HG03439 (cell line): ENCODE results near the gene SSX2IP.

ENCODE experiments used
- ATAC-seq: cut with Tn5 transposase; IDR thresholded peaks from one replicate; pipeline ENCODE4 v1.9.1; 2021; ENCODE audit warnings: mild to moderate bottlenecking, moderate library complexity; ENCODE audit not compliant: unreplicated experiment

The SSX2IP gene

DNA sequence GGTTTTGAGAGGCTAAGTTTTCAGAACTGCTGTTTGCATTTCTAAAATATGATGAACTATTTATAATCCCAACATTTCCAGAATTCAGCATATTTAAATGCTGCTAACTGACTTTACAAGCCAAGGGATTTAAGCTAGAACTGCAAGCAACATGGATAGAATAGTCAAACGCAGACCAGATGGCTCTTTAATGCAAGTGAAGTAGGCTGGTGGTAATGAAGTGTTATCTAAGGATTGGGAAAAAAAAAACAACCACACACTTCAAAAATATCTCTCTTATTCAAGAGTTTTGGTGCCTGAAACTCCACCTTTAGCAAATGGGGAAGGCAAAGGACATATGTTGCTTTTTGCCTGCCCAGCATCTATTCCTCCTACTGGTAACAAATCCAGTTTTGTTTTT, 20.9 kb upstream of the SSX2IP start:
- no peak for ATAC-seq

DNA sequence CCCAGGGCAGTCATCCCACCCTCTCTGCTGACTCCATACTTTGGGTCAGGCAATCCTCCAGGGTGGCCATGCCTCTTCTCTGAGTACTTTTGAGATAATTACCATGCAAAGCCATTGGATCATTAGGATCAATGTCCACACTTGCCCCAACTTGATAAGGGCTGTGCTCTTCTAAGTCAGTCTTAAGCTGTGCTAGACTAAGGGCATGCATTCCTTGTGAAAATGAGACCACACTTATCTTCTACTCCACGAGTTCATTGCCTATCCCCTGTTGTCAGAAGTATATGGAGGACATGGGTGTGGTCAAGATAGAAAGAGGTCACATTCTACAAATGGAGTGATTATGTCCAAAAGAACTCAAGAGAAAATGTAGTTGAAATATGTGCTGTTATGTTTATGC, 18.9 kb upstream of the SSX2IP start:
- no peak for ATAC-seq

DNA sequence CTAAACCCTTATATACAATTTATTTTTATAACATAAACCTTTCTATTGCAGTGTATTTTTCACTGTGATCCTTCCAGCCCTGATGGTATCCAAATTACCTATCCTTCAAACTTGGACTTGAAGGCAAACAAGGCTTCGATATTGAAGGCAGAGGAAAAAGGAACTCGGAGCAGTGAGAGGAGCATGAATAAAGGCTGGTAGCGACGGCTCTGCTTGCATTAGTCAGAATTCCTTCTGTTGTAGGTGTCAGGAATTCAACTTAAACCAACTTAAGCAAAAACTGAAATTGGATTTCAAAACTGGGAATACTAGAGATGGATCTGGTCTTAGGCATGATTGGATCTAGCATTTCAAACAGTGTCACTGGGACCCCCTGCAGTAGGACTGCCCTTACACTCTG, 17.8 kb upstream of the SSX2IP start:
- ATAC-seq, result no peak

DNA sequence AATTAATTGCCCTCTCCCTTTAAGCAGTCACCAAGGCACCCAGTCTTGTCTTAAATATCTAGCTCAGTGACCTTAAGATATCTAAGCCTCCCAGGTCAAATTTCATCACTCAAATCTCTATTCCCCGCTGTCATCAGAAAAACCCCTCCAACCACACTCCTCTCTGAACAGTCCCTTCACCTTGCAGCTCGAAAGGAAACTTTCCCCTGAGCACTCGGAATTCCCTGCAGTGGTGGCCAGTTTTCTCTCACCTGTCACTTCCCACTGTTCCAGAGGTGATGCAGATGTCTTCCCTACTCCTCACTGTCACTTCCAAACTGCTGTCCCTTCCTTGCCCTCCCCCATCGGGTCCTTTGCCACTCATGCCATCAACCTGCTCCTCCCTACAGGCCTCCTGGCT, 15.3 kb upstream of the SSX2IP start:
- ATAC-seq, result no peak

DNA sequence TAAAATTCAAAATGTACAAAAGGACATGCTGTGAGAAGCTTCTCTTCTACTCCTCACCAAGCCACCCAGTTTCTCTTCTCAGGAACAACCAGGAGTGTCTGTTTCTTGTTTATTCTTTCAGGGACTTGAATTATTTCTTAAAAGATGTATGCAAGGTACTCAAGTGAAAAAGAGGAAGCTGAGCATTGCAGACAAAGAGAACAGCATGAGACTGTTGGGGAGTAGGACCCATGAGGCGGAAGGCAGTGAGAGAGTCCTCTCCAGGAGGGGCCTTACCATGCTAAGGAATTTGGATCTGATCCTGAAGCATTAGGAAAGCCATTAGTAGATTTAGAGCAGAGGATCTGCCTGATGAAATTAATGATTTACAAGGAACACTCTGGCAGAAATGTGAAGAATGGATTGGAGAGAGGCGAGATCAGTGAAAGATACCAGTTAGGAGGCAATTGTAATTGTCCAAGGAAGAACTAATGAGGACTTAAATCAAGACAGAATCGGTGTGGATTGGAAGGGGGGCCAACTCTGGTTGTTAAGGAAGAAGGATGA, 14.7 kb upstream of the SSX2IP start:
- no peak for ATAC-seq

DNA sequence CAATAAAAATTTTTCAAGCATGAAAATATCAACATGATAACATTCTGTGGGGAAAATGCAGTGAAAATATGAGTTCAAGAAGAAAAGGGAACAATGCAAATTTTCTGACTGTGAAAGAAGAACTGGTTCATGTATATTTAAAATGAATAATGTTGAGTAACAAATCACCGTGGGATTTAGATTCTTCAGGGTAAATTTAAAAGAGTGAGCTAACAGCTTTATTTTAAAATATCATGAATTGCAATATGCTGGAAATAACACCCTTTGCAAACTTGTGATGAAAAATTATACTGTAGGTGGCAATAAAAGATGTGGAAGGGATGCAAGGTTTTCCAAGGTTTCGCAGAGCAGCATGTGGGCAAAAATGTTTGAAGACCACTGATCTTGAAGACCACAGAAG, 13.2 kb upstream of the SSX2IP start:
- no peak for ATAC-seq

DNA sequence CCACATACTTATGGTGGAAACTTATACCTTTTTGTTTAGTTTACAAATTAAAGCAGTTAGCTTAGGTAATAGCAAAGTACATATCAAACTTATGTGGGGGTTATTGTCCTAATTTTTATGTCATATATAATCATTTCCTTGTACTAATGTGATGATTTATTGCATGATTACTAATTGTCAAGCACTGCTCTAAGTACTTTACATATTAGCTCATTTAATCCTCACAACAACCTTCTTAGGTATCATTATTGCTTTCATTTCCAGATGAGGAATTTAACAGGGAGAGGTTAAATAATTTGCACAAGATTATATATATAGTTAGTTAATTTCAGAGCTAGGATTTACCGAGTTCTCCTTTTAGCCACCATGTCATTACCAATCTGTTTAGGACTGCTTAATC, 11.9 kb upstream of the SSX2IP start:
- ATAC-seq, result no peak

DNA sequence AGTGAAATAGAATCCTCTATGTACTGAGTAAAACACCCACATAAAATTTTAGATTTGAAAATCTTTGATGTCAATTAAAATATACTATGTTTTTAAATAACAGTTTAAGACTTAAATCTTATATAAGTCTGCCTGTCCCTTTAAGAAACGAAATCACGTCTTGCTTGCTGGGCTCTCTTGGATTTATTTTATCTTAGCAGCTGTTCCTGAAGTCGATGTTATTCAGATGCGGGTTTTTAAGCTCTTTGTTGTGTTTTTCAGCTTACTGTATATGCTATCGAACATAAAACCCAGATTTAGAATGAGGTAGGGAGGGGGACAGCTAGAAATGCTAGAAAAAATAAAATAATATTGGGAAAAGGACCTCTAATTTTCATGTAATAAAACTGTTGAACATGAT, 11.1 kb upstream of the SSX2IP start:
- ATAC-seq, result no peak

DNA sequence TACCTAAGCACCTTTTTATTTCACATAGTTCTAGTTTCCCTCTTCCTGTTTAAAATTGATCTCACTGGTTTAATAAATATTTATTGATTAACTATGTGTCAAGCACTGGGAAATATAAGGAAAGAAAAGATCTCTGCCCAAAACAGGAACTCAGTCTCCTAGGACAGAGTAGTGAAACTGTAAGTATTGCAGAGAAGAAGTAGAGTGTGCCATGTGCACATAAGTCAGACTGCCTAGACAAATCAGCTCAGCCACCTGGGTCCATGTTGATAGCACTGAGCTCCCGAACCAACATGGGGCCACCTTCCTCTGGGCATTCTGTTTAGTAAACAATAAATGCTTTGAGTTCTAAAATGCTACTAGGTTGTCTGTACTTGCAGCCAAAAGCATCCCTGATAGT, 9.8 kb upstream of the SSX2IP start:
- peak; percentile 66 for ATAC-seq

DNA sequence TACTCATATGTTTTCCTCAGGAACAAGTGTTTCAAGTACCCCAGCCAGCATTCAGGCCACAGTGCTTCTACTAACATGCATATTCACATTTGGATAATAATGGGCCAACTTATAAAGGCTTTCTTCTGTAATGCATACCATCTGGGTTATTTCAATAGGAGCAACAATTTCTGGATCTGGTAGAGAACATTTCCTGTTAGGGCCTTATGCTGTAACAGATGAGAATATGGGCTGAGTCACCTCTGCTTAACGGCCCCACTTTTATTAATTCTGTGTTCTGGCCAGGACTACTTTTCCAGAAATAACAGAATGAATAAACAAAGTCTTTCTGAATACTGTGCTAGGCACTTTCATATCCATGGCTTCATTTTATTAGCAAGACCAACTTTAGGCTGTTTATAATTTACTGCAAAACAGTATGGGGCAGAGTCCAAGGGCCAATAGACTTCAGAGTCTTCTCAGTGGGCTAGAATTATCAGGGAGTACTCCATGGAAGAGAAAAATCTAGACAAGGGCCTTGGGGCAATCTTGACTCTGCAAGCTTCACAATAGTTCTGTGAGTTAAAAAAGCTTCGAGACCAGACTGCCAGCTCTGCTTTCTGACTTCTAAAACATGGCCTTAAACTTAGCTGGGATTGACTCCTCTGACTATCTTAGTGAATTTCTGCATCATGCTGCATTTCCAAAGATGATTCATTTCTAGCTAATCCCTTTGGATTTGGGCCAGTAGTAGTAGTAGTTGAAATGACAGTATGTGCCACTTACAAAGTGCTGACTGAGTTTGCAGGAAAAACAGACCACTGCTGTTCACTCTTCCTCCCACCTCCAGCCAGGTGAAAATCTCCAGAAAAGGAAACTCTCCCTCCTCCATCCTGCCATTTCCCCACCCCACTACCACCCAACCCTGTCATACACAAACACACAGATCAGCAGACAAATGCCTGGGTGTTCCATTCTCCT, 8.2 kb upstream of the SSX2IP start:
- ATAC-seq, result no peak

DNA sequence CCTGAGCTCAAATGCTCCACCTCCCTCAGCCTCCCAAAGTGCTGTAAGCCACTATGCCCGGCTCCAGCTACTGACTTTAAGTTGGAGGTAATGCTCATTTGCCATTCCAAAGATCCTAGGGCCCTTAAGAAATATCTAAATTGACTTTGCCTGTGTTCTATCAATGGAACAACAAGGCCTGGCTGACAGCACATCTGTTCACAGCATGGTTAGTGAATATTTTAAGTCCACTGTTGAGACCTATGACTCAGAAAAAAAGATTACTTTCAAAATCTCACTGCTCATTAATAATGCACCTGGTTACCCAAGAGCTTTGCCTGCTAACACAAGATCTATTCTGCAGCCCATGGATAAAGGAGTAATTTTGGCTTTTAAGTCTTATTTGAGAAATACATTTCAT, 3.5 kb upstream of the SSX2IP start:
- no peak for ATAC-seq

DNA sequence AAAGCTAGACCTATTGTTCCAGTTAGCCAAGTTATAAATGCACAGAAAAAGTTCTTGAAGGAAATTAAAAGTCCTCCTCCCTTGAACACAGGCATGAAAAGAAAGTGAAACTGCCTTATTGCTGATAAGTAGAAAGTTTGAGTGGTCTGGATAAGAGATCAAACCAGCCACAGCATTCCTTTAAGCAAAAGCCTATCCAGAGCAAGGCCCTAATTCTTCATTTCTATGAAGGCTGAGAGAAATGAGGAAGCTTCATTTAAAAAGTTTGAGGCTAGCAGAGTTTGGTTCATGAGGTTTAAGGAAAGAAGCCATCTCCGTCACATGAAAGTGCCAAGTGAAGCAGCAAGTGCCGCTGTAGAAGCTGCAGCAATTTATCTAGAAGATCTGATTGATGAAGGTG, 2.7 kb upstream of the SSX2IP start:
- ATAC-seq, result no peak

DNA sequence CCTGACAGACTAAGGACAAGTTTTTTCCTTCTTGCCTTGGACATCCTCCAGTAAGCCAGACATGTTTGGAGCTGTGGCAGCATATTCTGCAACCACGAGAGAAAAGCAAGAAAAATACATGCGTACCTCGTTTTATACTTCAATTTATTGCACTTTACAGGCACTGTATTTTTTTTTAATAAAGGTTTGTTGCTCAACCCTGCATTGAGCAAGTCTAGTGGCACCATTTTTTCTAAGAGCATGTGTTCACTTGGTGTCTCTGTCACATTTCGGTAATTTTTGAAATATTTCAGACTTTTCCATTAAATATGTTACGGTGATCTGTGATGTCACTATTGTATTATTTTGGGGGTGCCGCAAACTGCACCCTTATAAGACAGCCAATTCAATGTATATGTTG, 2.1 kb upstream of the SSX2IP start:
- ATAC-seq, result no peak

DNA sequence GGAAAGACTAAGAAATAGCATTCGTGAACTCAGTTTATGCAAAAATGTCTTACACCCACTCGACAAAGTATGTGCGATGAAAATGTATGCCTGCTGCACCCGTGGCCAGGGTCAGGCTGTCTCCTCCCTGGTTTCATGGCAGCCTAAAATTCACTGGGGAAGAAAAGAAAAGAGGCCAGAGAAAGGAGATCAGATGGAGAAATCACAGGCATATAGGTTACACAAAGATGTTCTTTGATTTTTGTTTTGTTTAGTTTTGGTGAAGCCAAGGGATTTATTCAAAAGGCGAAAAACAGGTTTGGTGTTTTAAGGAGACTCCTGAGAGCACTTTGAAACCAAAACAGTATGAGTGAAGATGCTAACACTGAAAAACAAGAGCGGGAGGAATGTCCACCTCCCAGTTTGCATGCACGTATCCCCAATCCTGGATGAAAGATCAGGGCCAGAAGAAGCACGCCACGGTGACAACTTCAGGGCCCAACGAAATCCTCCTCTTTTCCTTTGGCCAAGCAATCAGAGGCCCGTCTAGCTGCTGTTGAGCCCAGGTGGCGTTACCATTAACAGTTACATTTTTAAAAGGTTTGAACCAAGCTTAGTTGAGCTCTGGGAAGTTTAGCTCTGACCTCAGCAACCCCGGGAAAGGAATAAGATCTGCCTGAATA, 992 bp upstream of the SSX2IP start:
- no peak for ATAC-seq

DNA sequence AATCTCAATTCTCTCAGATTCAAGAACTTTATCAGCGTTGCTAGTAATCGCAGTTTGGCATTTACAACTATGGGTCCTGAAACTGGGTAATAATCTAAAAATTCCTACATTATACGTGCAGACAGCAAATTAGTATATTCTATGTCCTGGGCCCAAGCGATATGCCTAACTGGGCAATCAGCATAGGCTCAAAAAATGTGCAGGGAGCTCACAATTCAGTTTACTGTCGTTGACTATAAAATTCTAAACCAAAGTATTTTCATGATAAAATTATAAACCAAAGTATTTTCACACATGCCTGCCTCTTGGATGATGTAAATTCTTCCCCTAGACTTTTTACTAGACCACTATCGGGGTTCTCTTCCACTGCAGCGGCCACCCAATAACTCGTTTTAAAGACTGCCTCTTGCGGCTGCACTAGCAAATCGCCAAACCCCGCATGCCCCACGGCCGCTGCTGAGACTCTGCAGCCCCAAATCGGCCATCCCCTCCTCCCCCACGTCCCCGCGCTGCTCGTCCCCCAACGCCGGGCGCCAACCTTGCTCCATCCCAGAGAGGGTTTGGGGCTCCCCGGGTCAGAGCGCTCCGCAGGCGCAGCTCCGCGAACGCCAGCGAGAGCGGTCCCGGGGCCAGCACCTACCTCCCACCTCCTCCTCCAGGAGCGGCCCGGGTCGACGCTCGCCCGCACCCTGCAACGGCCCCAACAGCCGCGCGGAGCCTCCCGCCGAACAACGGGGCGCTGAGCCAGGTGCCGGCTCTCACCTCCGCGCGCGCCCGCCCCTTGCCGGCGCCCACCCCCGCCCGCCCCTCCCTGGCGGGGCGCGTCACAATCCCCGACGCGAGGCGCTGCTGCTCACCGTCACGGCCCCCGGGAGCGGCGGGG, 506 bp downstream of the SSX2IP start:
- no peak for ATAC-seq

DNA sequence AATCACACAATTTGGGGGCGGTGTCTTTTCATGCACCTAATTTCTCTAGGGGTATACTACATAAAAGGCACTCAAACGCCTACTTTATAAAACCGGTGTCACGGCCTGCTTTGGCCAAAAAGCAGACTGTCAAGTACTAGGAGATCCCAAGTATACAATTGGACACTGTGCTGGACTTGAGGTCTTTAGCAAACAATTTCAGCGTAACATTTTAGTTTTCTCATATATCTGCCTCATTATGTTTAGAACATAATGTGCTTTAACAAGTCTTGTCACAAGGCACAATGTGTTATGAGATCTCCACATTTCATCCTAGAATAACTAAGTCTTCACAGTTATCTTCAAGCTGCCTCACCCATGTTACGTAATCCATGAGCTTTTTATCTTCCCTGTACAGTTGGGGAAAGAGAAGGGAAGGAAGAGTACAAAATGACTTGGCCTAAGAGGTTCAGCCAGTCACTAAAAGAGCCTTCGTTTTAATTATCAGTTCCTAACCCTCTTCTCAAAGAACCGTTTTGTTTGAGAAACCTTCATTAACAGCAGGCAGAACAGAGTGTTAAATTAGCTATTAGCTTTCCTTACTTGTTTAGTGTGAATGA, 1.7 kb downstream of the SSX2IP start:
- ATAC-seq, result no peak

DNA sequence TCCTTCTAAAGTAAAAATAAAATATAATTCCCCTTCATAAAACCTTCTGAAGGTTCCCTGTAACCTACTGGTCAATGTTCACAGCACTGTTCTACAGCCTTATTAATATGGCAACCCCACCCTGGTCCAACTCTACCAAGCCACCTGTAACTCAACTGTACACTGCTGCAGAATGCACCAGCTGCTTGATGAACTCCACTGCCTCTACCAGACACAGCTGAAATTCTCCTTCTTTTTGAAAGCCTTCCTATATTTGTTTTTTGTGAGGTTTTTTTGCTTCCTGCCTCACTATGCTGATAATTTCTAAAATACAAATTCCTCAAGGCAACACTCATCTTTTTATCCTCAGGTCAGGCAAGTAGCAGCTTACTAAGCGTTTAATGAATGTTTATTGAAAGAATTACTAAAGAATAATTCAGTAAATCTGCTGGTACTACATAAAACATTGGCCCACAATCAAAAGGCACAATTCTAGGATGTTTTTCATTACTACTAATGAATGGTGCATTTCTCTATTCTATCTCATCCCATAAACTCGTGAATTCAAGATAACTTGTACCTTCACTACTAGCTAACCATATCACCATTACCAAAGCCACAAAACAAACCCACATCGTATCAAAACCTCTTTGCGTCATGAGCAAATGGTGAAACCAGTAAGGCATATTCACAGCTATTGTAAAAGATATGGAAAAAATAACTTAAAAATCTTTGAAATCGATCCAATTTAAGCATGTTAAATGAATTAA, 2.4 kb downstream of the SSX2IP start:
- no peak for ATAC-seq

DNA sequence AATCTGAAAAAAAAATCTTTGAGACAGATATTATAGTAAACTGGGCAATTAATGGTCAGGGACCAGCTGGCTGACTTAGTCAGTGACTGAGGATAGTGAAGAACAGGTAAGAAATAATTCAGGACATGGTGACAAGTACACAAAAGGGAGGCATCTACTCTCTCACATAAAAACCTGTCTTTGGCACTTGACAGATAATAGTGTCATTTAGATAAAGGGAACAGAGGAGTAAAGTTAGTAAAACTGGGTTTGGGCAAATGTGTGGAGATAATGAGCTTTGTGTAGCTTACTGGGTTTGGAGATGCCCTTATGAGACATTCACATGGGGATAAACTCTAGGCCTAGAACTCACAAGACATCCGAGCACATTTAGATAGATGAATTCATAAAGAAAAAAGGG, 4.0 kb downstream of the SSX2IP start:
- ATAC-seq, result no peak

DNA sequence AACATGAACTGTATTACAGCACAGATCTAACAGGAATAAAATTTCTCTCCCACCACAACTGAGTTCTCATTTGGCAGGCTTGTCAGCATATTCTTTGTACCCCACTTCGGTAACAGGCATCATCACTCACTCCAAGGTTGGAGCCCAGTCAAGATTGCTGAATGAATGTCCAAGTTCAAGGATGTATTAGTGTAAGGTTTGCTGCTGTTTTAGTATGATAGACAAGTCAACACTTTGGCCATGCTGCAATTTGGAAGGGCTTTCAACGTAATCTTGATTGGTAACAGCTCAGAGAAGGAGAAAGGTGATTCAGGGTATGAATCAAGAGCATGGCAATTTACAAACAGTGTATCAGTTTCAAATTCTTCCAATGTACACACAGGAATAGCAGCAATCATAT, 6.8 kb downstream of the SSX2IP start:
- no peak for ATAC-seq

DNA sequence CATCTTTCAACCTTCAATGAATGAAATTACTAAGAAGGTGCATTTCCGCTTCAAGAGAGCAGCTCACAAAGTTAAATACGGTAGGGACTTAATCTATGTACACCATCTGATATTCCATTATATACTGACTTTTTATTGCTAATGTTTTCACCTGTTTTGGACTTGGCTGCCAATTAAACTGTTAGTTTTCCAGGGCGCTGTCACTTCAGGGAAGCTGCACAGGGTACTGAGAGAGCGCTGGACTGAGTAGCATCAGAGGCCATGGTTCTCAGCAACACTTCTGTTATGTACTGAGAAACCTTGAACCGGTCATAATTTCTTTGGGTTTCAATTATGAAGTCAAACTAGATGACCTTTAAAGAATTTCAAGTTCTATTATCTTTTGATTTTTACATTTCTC, 8.2 kb downstream of the SSX2IP start:
- no peak for ATAC-seq
